Measurements from ENCODE around the gene PTPRA. TPM values are rescaled to one million over a fixed set of nuclear protein-coding genes. Genes with fewer than 3 reads are reported as not detected.

PTPRA gene
- total RNA-seq, 1 experiment from 2014 or later: 57.0 TPM

GRCh38 chr20:2981646-2982045 lies 108.4 kb downstream of the PTPRA start:
- Mint-ChIP-seq H3K27ac (ENCODE audit: unreplicated experiment) (no peak overlapping the region), H3K4me1 (ENCODE audit: low read depth, unreplicated experiment) (no peaks in the 10 kb centered on the region), H3K9me3 (ENCODE audit: unreplicated experiment) (no peaks in the 10 kb centered on the region), H3K4me3 (ENCODE audit: unreplicated experiment) (no peak overlapping the region), H3K36me3 (ENCODE audit: insufficient read depth, unreplicated experiment) (peaks cover 5% of the 10 kb centered on the region), H3K27me3 (ENCODE audit: insufficient read depth, unreplicated experiment) (no peaks in the 10 kb centered on the region)
- ChIA-PET POLR2A (no interaction called here), CTCF (no interaction called here)
- Histone ChIP-seq H3K27me3 (replicated peaks; ENCODE audit: control insufficient read depth, insufficient read depth, low read length) (no peaks in the 10 kb centered on the region), H3K4me3 (ENCODE audit: low read depth, low read length) (no peak overlapping the region), H3K9me3 (no peaks in the 10 kb centered on the region), H3K4me1 (no peaks in the 10 kb centered on the region), H3K36me3 (ENCODE audit: control insufficient read depth, insufficient read depth, low read length) (no peaks in the 10 kb centered on the region)
- no TSS peak for BruUV-seq (replicated peaks)
- intact Hi-C loops (cut with micrococcal nuclease; ENCODE audit: unreplicated experiment): loop anchor here (5.0 kb wide), 1 partner anchor 69 kb away; no protein-coding TSS in a partner anchor
- TF ChIP-seq, protein P1, sequence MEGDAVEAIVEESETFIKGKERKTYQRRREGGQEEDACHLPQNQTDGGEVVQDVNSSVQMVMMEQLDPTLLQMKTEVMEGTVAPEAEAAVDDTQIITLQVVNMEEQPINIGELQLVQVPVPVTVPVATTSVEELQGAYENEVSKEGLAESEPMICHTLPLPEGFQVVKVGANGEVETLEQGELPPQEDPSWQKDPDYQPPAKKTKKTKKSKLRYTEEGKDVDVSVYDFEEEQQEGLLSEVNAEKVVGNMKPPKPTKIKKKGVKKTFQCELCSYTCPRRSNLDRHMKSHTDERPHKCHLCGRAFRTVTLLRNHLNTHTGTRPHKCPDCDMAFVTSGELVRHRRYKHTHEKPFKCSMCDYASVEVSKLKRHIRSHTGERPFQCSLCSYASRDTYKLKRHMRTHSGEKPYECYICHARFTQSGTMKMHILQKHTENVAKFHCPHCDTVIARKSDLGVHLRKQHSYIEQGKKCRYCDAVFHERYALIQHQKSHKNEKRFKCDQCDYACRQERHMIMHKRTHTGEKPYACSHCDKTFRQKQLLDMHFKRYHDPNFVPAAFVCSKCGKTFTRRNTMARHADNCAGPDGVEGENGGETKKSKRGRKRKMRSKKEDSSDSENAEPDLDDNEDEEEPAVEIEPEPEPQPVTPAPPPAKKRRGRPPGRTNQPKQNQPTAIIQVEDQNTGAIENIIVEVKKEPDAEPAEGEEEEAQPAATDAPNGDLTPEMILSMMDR (IDR thresholded peaks at IDR 0.05; ENCODE audit: insufficient read depth in 1 of 2, low read depth in 1 of 2, low read length in 1 of 2, severe bottlenecking in 1 of 2, unreplicated experiment in 1 of 2): no peak
- no peak for DNase-seq

DNA sequence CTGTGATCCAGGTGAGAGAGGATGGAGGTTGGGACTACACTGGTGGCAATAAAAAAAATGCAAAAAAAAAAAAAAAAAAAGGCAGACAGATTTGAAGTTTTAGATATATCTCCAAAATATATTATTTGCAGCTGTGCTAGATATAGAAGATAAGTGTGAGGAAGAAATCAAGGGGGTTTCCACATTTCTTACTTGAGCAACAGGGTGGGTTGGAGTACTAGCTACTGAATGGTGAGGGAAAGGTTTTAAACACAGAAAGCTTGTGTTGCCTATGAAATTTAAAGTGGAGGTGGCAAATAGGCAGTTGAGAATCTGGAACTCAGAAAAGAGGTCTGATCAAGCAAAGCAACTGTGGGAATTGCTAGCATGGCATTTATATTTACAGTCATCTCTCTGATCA lies 110.2 kb downstream of the PTPRA start:
- H3K36me3 Mint-ChIP-seq (ENCODE audit: insufficient read depth, unreplicated experiment): peaks cover 3% of the 10 kb centered on the region
- BruUV-seq (replicated peaks): no TSS peak
- Histone ChIP-seq H3K36me3 (ENCODE audit: control insufficient read depth, insufficient read depth, low read length) (no peaks in the 10 kb centered on the region; the same call in 1 of the 2 replicates), H3K9me3 (no peaks in the 10 kb centered on the region), H3K27me3 (replicated peaks; ENCODE audit: control insufficient read depth, insufficient read depth, low read length) (no peaks in the 10 kb centered on the region), H3K4me1 (no peaks in the 10 kb centered on the region), H3K4me3 (ENCODE audit: low read depth, low read length) (no peak overlapping the region)
- H3K27me3 Mint-ChIP-seq (ENCODE audit: insufficient read depth, unreplicated experiment): no peaks in the 10 kb centered on the region
- H3K9me3 Mint-ChIP-seq (ENCODE audit: unreplicated experiment): no peaks in the 10 kb centered on the region
- ChIA-PET CTCF (no interaction called here), POLR2A (no interaction called here)
- no peaks in the 10 kb centered on the region for H3K4me1 Mint-ChIP-seq (ENCODE audit: low read depth, unreplicated experiment)
- TF ChIP-seq, protein P1 (IDR thresholded peaks at IDR 0.05; ENCODE audit: insufficient read depth in 1 of 2, low read depth in 1 of 2, low read length in 1 of 2, severe bottlenecking in 1 of 2, unreplicated experiment in 1 of 2): no peak
- no peak for DNase-seq
- intact Hi-C loops (cut with micrococcal nuclease; ENCODE audit: unreplicated experiment): loop anchor here (5.0 kb wide), 1 partner anchor 71 kb away; no protein-coding TSS in a partner anchor
- H3K27ac Mint-ChIP-seq (ENCODE audit: unreplicated experiment): no peak overlapping the region
- H3K4me3 Mint-ChIP-seq (ENCODE audit: unreplicated experiment): no peak overlapping the region

DNA sequence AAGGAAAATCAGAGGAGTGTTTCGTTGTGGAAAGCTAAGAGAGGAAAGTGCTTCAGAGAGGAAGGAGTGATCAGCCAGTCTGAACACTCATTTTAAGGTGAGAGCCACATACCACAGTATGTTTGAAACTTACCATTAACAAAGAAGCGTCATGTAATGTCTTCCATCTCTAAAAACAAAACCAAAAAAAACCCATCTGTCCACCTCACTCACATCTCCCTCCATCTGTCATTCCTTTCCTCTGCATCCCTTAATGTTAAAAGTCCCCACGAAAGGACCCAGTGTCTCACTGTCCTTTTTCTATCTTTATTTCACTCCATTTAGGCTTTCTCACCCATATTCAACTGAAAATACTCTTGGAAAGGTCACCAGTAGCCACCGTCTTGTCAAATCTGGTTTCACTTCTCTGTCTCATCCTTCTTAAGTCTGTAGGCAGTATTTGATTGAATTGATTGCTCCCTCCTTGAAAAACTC lies 110.8 kb downstream of the PTPRA start:
- BruUV-seq (replicated peaks): no TSS peak
- intact Hi-C loops (cut with micrococcal nuclease; ENCODE audit: unreplicated experiment): loop anchor here (5.0 kb wide), 1 partner anchor 72 kb away; no protein-coding TSS in a partner anchor

More for the DNA sequence above, 110.8 kb downstream of the PTPRA start:
- no peak overlapping the region for H3K4me3 Mint-ChIP-seq (ENCODE audit: unreplicated experiment)
- H3K9me3 ChIP-seq: no peaks in the 10 kb centered on the region
- peaks cover 9% of the 10 kb centered on the region for H3K36me3 Mint-ChIP-seq (ENCODE audit: insufficient read depth, unreplicated experiment)
- no peak overlapping the region for H3K27ac Mint-ChIP-seq (ENCODE audit: unreplicated experiment)
- no peaks in the 10 kb centered on the region for H3K4me1 ChIP-seq
- no peaks in the 10 kb centered on the region; the same call in 1 of the 2 replicates for H3K36me3 ChIP-seq (ENCODE audit: control insufficient read depth, insufficient read depth, low read length)
- no peaks in the 10 kb centered on the region for H3K9me3 Mint-ChIP-seq (ENCODE audit: unreplicated experiment)
- DNase-seq: no peak
- ChIA-PET POLR2A (no interaction called here), CTCF (interaction anchor here (1.2 kb wide), 1 partner anchor 17 kb away, joined by 4 read pairs; no protein-coding TSS in a partner anchor)
- no peaks in the 10 kb centered on the region for H3K4me1 Mint-ChIP-seq (ENCODE audit: low read depth, unreplicated experiment)
- TF ChIP-seq, protein P1 (IDR thresholded peaks at IDR 0.05; ENCODE audit: insufficient read depth in 1 of 2, low read depth in 1 of 2, low read length in 1 of 2, severe bottlenecking in 1 of 2, unreplicated experiment in 1 of 2): no peak
- H3K4me3 ChIP-seq (ENCODE audit: low read depth, low read length): no peak overlapping the region
- no peaks in the 10 kb centered on the region for H3K27me3 ChIP-seq (replicated peaks; ENCODE audit: control insufficient read depth, insufficient read depth, low read length)
- H3K27me3 Mint-ChIP-seq (ENCODE audit: insufficient read depth, unreplicated experiment): no peaks in the 10 kb centered on the region
